Measurements from ENCODE around the gene TIMM23.
"Not testable (repeated sequence)": the region's sequence is repeated elsewhere in the genome, so short reads cannot be mapped to it uniquely, and the experiment has no call there.

Gene TIMM23

GRCh38 chr10:45997994-45998763 lies 25.9 kb downstream of the TIMM23 start:
- no peak for DNase-seq

GRCh38 chr10:45999955-46000354 lies 27.7 kb downstream of the TIMM23 start:
- not testable (repeated sequence) for DNase-seq

- no peak for DNase-seq
Measured at GRCh38 chr10:46000538-46000937, 28.2 kb downstream of the TIMM23 start.

GRCh38 chr10:46001187-46001756 lies 29.0 kb downstream of the TIMM23 start:
- no peak for DNase-seq

- not testable (repeated sequence) for DNase-seq
Measured at GRCh38 chr10:46002189-46002687, 29.9 kb downstream of the TIMM23 start.

GRCh38 chr10:46002916-46003693 lies 30.8 kb downstream of the TIMM23 start:
- no peak for DNase-seq

- DNase-seq: no peak
Measured at GRCh38 chr10:46004963-46005362, 32.7 kb downstream of the TIMM23 start.

GRCh38 chr10:46005383-46005782 lies 33.1 kb downstream of the TIMM23 start:
- no peak for DNase-seq

- no peak for DNase-seq
Measured at GRCh38 chr10:46006219-46006618, 33.9 kb downstream of the TIMM23 start.

- DNase-seq: no peak
Measured at GRCh38 chr10:46012746-46013145, 40.5 kb downstream of the TIMM23 start.

GRCh38 chr10:46014206-46014605 lies 41.9 kb downstream of the TIMM23 start:
- DNase-seq: no peak

- DNase-seq: no peak
Measured at GRCh38 chr10:46014683-46015405, 42.6 kb downstream of the TIMM23 start.

GRCh38 chr10:46016190-46016589 lies 43.9 kb downstream of the TIMM23 start:
- DNase-seq: no peak

- DNase-seq: no peak
Measured at GRCh38 chr10:46016811-46017210, 44.5 kb downstream of the TIMM23 start.

- DNase-seq: no peak
Measured at GRCh38 chr10:46017733-46018132, 45.4 kb downstream of the TIMM23 start.

- no peak for DNase-seq
Measured at GRCh38 chr10:46018453-46019176, 46.3 kb downstream of the TIMM23 start.

GRCh38 chr10:46019177-46019528 lies 46.9 kb downstream of the TIMM23 start:
- no peak for DNase-seq

GRCh38 chr10:46019569-46020343 lies 47.5 kb downstream of the TIMM23 start:
- no peak for DNase-seq

- DNase-seq: no peak
Measured at GRCh38 chr10:46020344-46020657, 48.0 kb downstream of the TIMM23 start.

GRCh38 chr10:46022978-46023702 lies 50.9 kb downstream of the TIMM23 start:
- DNase-seq: no peak

- no peak for DNase-seq
Measured at GRCh38 chr10:46024948-46025347, 52.7 kb downstream of the TIMM23 start.

All from NCI-H69 (cell line).